Measurements from ENCODE around the gene CISD1.
A peak's percentile ranks its signal among the peaks of the same experiment; 100 is the strongest.

Gene CISD1

DNA sequence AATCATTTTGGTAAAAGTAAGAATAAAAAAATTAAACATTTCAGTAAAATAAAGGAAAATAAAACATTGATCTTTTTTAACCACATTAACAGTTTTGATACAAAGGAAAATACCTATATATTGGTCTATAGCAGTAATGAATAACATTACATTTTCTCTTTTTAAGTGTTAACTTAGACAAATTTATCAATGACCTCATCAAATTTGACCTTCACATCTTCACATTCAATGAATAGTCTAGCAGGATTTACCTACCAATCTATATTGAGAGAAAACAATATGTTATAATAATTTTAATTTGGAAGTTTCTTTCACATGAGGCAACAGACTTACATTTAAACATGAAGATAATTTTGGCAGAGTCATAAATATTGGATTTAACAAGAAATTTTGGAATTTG, 47.9 kb downstream of the CISD1 start:
- no peak for DNase-seq

DNA sequence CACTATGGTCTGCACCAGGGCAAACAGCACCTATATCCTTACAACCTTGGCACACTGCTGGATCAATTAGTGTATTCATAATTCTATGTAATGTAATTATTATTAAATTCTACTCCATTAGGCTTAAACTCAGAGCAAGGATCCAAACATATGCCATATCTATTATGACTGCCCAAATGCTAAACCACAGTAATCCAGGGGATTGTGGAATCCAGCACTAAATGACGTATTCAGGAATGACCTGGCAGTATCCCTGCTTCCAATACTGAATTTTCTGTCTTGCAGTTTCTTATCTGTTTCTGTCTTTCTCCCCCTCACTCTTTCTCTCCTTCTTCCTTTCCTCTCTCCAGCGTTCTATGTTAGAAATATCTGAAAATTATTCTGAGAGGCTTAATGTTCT, 49.4 kb downstream of the CISD1 start:
- DNase-seq: no peak

DNA sequence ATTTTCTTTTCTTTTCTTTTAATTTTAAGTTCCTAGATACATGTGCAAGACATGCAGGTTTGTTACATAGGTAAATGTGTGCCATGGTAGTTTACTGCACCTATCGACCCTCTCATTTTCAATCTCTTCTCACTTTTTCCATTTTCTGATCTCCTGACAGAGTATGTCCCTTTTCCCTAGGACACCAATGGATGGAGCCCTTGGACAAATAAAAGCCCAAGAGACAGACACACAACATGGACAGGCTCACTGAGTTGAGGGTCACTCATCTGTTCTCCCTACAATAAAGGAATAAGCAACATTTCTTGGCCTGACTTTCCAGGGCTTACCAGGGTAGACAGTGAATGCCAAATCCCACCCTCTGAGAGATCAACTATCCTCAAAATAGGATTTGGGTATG, 50.6 kb downstream of the CISD1 start:
- DNase-seq: no peak

DNA sequence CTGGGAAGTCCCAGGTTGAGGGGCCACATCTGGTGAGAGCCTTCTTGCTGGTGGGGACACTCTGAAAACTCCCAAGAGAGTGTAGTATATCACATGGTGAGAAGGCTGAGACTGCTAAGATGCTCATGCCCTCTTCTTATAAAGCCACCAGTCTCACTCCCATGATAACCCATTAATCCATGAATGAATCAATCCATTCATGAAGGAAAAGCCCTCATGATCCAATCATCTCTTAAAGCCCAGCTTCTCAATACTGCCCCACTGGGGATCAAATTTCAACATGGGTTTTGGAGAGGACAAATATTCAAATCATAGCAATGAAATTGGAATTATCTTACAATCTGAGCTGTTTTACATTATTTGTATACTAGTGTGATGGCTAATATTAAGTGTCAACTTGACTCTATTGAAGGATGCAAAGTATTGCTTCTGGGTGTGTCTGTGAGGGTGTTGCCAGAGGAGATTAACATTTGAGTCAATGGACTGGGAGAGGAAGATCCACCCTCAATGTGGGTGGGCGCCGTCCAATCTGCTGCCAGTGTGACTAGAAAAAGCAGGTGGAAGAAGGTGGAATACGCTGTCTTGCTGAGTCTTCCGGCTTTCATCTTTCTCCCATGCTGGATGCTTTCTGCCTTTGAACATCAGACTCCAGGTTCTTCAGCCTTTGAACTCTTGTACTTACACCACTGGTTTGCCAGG, 51.5 kb downstream of the CISD1 start:
- no peak for DNase-seq

DNA sequence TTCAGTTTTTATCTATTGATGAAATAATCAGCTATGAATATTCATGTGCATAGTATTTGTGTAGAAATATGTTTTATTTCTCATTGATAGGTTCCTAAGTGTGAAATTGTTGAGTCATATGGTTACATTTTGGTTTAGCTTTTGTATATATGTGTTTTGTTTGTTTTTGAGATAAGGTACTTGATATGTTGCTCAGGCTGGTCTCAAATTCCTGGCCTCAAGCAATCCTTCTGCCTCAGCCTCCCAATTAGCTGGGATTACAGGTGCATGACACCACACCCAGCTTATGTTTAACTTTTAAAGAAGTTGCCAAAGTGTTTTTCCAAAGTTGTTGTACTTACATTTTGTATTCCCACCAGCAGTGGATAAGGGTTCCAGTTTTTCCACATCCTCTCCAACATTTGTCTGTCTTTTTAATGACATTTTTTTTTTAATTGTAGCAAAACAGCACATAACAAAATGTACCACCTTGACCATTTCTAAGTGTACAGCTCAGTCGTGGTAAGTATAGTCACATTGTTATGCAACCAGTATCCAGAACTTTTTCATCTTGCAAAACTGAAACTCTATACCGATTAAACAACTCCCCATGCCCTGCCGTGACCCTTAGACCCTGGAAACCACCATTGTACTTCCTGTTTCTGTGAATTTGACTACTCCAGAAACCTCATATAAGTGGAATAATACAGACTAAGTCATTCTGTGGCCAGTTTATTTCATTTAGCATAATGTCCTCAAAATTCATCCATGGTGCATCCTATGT, 53.3 kb downstream of the CISD1 start:
- no peak for DNase-seq

DNA sequence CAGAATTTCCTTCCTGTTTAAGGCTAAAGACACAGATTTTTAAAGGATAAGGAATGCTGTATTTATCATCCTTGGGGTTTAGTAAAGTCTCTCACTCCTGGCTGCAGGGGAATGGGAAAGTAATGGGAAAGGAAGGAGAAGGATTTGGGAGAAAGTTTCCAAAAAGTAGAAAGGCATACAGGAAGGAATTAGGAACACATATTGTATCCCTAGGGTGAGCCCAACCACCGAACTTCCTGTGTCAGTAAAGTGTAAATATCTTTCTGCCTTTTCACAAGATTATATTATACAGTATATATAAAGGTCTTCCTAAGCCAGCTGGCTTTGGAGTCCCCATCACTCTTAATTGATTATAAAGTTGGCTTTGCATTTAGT, 53.9 kb downstream of the CISD1 start:
- DNase-seq: no peak

DNA sequence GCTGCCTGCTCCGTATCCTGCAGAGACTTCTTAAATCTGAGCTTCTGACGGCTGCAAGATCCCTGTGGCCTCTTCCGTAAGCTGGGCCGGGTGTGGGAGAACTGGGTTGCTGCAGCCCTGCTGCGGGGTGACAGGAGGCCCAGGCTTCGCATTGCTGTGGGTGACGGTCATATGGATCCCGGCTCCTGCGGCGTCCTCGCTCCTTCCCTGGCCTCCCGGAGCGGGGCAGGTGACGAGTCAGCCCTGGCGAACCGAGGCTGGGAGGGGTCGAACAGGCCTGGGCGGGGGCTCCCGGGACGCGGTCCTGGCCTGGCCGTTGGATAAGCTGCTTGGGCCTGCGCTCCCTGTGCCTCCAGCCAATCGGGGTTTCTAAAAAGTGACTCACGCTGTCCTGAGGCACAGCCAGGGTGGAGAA, 58.0 kb downstream of the CISD1 start:
- DNase-seq: no peak

DNA sequence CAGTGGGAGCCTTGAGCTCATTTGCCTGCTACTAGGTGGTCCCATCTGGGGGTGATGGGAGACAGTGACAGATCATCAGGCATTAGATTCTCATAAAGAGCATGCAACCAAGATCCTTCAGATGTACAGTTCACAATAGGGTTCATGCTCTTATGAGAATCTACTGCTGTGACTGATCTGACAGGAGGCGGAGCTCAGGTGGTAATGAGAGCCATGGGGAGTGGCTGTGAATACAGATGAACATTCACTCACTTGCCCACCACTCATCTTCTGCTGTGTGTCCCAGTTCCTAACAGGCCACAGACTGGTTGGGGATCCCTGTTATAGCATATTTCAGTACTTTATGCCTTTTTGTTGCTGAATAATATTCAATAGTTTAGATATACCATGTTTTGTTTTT, 59.3 kb downstream of the CISD1 start:
- DNase-seq: no peak

DNA sequence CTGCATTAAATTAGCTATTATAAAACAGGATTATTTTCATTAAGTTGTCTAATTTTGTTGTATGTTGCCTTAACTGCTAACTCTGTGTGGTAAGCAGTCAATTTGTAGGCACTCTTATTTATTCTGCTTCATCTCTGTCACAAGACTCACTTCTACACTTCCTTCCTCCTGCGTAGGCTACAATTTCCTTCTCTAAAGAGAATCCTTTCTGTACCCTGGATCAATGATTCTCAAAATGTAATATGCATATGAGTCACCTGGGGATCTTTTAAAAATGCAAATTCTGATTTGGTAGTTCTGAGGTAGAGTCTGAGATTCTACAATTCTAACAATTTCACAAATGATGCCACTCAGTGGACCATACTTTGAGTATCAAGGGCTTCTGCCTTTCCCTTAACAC, 61.5 kb downstream of the CISD1 start:
- DNase-seq: no peak

DNA sequence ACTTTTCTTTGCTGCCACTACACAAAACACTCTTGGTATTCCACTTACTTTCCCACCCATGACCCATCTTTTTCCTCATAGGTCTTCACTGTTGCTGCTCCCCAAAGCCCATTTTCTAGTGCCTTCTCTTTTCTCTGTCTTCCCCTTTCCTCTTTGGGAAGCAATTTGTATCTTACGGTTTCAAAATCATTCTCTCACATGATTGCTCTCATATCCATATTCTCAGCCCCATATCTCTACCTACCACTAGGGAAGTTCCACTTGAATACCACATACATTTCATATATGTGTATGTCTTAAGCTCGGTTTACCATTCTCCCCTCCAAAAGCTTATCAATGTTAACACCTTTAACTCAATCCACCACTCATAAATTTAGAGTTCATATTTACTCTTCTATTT, 62.7 kb downstream of the CISD1 start:
- no peak for DNase-seq

DNA sequence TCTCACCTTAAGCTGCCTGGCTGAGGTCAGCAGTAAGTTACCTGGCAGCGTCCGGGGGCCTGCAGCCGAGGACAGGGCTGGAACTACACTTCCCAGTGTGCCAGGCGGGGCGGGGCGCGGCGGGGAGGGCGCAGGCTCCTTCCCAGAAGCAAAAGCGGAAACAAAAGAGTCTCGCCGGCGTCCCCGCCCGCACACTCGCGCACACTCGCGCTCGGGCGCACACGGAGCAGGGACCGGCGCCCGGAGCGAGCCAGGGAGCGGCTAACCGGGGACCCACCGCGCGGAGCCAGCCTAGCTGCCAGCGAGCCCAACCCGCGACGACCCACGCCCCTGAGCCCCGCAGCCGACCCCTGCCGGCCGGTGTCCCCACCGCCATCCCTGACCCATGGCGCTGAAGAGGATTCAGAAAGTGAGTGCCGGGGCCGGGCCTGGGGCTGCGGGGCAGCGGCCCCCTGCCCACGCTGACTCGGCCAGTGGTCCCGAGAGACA, 65.9 kb downstream of the CISD1 start, which contains the start of gene UBE2D1:
Gene UBE2D1, plus strand, starts transcription at position 190 of the 489 bp plus-strand sequence. Its CDS starts 196 bp downstream, at position 386.
- peak; percentile 61 for DNase-seq

DNA sequence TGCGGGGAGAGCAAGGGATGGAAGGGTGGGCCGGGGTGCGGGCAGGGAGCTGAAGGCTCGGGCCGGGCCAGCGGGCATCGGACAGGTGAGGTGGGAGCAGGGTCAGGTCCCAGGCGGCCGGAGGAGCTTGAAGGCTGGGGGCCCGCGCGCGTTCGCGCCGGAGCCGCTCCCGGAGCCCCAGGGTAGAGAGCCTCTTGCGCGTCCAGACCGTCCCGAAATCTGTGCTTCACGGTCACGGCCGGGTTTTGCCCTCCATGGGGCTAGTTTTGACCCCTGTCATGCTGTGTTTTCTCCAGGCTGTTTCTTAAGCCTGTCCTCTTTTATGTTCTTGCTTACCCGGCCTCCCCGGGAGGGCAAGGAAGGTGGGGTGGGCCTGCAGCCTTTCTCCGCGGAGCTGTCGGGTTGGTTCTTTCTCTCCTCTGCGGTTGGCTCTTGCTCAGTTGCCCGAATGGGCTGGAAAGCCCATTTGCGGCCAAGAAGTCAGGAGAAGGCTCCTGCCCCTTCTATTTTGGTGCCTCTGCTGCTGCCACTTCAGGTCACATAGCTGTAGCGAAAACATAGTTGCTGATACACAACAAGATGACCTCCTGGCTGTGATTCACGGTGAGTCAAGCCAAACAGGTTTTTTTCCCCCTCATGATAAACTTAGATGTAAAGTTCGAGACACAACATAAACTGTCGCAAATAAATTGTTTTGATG, 66.5 kb downstream of the CISD1 start:
- DNase-seq: no peak

DNA sequence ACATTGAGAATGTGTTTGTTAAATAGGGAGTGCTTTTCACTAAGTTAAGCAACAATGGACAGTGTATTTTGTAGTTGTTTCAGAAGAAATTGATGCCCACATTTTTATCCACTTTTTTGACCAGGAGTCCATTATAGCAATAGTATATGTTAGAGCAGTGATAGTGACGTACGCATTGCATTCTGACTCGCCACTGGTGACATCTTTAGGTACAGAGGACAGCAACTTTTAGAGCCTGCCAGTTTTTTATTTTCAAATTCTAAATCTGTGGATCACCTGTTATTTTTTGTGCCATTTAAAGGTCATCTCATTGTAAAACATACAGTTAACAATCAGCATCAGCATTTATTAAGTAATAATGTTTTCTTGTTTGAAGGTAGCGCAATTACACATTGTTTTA, 67.3 kb downstream of the CISD1 start:
- no peak for DNase-seq

All from T-helper 9 cell (primary cell).